ENCODE measurements around the gene PGBD5.

DNA sequence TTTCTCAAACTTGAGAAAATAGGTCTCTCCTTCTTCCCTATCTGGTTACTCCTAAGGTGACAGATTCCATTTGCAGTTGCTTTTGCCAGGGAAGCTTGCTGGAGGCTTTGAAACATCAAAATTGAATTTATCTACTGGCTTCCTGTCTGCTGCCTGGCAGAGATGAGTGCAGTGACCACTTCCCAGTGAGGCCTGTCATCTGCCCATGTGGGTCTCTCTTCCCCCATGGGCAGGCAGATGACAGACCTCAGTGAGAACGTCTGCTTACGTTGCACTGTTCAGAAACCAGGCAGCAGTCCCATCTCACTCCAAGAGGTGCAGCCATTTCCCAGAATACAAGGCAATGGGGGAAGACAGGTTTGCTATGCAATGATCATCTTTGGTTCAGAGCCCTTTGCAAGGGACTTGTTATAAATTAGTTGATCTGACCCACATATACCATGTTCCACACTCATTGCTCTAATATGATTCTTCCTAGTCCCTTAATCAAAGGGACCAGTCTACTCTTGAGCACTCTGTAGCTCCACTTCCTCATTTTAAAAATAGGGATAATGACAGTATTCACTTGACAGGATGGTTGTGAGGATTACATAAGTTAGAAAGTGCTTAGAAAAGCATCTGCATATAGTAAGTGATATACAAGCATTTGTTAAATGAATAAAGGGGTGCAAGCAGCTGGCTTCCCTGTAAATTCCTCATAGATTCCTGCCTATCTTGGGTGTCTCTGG lies 10.6 kb downstream of the PGBD5 start:
- no peak for TF ChIP-seq EZH2 (IDR thresholded peaks at IDR 0.05; ENCODE audit: borderline replicate concordance)
- TF ChIP-seq, protein P1, sequence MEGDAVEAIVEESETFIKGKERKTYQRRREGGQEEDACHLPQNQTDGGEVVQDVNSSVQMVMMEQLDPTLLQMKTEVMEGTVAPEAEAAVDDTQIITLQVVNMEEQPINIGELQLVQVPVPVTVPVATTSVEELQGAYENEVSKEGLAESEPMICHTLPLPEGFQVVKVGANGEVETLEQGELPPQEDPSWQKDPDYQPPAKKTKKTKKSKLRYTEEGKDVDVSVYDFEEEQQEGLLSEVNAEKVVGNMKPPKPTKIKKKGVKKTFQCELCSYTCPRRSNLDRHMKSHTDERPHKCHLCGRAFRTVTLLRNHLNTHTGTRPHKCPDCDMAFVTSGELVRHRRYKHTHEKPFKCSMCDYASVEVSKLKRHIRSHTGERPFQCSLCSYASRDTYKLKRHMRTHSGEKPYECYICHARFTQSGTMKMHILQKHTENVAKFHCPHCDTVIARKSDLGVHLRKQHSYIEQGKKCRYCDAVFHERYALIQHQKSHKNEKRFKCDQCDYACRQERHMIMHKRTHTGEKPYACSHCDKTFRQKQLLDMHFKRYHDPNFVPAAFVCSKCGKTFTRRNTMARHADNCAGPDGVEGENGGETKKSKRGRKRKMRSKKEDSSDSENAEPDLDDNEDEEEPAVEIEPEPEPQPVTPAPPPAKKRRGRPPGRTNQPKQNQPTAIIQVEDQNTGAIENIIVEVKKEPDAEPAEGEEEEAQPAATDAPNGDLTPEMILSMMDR (IDR thresholded peaks at IDR 0.05; ENCODE audit: poor library complexity): no peak
- no peak for TF ChIP-seq EZH2phosphoT487 (IDR thresholded peaks at IDR 0.05; ENCODE audit: low read depth, severe bottlenecking, unreplicated experiment)
